GM18868 (cell line): Measurements from ENCODE around the gene MYOG.

Experiments used
- ATAC-seq: cut with Tn5 transposase; IDR thresholded peaks from one replicate; pipeline ENCODE4 v1.9.1; 2021; ENCODE audit warnings: mild to moderate bottlenecking, moderate library complexity; ENCODE audit not compliant: unreplicated experiment

Gene MYOG

DNA sequence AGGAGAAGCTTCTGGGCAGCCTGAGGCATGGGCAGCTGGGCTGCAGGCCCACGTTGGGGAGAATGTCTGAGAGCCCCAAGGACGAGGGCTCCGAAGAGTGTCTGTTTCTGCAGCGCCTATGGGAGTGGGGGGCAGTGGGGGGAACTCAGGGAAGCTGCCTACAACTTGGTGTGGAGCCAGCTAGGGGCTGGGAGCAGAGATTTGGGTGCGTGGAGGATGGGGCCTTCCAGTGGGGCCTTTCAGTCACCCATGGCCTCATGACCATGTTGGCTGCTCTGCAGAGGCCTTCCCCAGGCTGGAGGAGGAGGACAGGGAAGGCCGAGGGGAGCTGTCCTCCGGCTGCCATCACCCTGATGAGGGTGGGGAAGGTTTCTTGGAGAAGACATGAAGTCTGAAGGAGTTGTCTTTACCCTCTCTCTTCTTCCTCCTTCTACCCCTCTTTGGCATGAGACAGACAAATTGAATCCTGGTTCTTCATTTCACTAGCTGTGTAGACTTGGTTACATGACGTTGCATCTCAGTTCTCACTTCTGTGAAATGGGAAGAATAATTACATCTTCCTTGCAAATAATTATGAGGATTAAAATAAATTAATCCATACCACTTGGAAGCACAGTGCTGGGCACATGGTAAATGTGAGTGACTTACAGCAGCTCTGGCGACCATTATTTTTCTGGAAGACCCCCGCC is 51.2 kb downstream of the MYOG start:
- ATAC-seq, result no peak

DNA sequence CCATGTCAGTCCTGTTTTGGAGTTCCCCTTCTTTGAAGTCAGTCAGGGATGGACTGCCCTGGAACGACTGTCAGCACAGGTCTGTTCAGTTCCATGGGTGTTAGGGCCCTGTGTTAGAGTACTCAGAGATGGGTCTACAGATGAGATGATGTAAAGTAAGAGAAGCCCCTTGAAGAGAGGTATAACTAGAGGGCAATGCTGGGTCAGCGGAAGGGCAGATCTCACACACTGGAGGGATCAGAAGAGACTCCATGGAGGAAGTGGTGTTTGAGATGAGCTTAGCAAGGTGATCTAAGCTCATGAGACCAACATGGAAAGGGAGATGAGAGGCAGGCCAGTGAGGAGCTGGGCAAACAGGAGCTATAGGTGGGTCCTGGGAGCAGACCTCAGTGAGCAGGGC is 51.9 kb downstream of the MYOG start:
- no peak for ATAC-seq

DNA sequence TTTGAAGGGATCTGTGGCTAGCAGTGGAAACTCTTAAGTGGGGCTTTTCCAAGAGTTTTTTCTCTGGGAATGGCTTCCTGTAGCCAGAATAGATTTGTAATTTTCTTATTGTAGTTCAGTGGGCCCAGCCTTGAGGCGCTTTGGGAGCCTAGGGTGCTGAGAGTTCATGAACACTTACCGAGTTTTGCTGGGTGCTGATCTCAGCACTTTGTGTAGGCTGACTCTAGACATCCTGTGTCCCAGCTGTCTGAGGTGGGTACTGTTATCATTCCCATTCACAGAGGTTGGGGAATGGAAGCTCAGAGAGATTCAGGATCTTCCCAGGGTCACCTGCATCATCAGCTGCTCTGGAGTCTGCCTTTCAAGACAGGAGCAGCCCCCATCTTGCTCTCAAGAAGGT is 52.5 kb downstream of the MYOG start:
- ATAC-seq, result no peak
